Kidney epithelial cell (primary cell): ENCODE data around the gene DPCD. TPM values are rescaled to one million over a fixed set of nuclear protein-coding genes. Genes with fewer than 3 reads are reported as not detected.

Experiments used
- DNase-seq: peaks from one replicate; pipeline ENCODE4 v3.0.0-alpha.2; 2010; ENCODE audit warnings: low read depth
- H3K27me3 ChIP-seq: 2 replicates; pipeline ENCODE4 v1.6.0; 2011; ENCODE audit warnings: low read length; ENCODE audit not compliant: control insufficient read depth, insufficient read depth
- H3K36me3 ChIP-seq: 2 replicates; pipeline ENCODE4 v1.5.1; 2011; ENCODE audit warnings: low read length; ENCODE audit not compliant: control insufficient read depth, insufficient read depth
- H3K4me3 ChIP-seq: 2 replicates; pipeline ENCODE4 v1.5.1; 2011; ENCODE audit warnings: low read depth, mild to moderate bottlenecking, control low read depth, low read length
- total RNA-seq: library from RNA; depleted of rRNA; stranded (reverse); fragments of >200 nt; gene quantifications from 2 replicates; pipeline ENCODE4 v1.2.3, GENCODE V29; 2015
- TF ChIP-seq, protein P1 (sequence below): IDR thresholded peaks from 2 replicates; pipeline ENCODE4 v1.5.1; 2011; ENCODE audit warnings: mild to moderate bottlenecking, moderate library complexity, low read length, control low read depth, inconsistent platforms; ENCODE audit not compliant: insufficient read depth, poor library complexity, severe bottlenecking

The DPCD gene
- total RNA-seq, 1 donor from 2014 or later: 51.4 TPM

DNA sequence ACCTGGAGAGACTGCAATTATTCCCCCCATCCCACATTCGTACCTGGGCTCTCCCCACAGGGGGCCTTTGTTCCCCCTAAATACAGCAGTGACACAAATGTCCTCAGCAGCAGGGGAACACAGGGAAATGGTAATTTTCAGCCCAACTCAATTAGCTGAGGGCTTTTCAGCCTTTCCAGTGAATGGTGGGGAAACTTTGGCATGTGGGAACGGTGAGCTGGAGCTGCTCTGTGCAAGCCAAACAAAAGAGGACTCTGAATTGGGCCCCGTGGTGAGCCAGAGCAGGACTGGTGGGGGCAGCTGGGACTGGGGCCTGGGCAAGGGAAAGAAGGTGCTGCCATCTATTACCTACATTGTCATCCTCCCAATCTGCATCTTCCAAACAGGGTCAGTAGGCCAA lies 55.9 kb downstream of the DPCD start:
- Histone ChIP-seq H3K27me3 (no peaks in the 10 kb centered on the region), H3K4me3 (no peak overlapping the region), H3K36me3 (no peaks in the 10 kb centered on the region)
- no peak for DNase-seq
- TF ChIP-seq, protein P1, sequence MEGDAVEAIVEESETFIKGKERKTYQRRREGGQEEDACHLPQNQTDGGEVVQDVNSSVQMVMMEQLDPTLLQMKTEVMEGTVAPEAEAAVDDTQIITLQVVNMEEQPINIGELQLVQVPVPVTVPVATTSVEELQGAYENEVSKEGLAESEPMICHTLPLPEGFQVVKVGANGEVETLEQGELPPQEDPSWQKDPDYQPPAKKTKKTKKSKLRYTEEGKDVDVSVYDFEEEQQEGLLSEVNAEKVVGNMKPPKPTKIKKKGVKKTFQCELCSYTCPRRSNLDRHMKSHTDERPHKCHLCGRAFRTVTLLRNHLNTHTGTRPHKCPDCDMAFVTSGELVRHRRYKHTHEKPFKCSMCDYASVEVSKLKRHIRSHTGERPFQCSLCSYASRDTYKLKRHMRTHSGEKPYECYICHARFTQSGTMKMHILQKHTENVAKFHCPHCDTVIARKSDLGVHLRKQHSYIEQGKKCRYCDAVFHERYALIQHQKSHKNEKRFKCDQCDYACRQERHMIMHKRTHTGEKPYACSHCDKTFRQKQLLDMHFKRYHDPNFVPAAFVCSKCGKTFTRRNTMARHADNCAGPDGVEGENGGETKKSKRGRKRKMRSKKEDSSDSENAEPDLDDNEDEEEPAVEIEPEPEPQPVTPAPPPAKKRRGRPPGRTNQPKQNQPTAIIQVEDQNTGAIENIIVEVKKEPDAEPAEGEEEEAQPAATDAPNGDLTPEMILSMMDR: no peak

DNA sequence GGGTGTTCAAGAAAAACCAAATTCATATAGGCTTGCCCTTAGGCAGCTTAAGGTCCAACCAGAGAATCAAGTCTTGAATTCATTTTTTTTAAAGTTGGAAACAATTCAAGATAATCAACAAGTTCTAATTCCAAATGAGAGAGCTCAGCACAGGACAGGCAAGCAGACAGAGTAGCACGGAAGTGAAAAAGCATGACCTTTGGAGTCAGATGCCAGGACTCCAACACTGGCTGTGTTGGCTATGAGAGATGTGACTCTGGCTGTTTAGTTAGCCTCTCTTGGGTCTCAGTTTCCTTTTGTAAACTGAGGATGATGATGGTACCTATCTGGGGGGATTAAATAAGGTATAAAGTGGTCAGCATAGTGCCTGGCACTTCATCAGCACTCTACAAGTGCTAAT lies 57.5 kb downstream of the DPCD start:
- Histone ChIP-seq H3K36me3 (no peaks in the 10 kb centered on the region), H3K4me3 (no peak overlapping the region), H3K27me3 (no peaks in the 10 kb centered on the region)
- TF ChIP-seq, protein P1: no peak
- DNase-seq: no peak

DNA sequence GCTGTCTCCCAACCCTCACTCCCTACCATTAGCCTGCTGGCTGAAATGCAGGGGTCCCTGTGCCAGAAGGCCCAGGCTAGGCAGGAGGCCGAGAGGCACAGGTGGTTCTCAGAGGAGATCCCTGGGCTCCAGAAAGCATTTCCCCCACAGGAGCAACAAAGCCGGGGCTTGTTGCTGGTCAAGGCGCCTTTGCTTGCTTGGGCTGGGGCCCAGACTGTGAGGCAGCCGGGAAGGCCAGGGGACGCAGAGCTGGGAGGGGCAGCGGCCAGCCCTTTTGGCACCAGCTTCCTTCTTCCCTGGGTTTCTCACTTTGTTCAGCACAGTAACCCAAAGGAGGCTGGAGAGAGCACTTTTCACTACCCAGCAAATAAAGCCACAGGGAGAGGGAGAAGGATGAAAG lies 58.2 kb downstream of the DPCD start:
- H3K27me3 ChIP-seq: no peaks in the 10 kb centered on the region
- no peak overlapping the region for H3K4me3 ChIP-seq
- no peak for DNase-seq
- TF ChIP-seq, protein P1: no peak
- H3K36me3 ChIP-seq: no peaks in the 10 kb centered on the region

DNA sequence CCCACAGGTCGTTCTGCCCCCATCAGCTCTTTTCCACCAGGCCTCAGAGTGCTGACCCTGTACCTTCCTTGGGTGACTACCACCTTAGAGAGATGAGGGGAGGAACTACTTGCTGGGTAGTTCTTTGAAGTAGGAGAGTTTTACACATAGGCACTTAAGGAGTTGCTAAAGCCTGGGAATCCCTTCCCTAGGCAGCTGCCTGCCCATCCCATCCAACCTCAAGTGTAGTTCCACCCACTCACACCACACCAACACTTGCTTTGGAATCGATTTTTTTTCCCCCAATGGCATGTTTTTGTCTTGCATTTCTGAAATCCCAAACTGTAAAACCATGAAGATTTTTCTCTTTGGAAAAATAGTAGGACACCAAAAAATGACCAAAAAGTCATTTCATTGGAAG lies 59.1 kb downstream of the DPCD start:
- TF ChIP-seq, protein P1: no peak
- H3K4me3 ChIP-seq: no peak overlapping the region
- DNase-seq: no peak
- H3K27me3 ChIP-seq: no peaks in the 10 kb centered on the region
- H3K36me3 ChIP-seq: no peaks in the 10 kb centered on the region

DNA sequence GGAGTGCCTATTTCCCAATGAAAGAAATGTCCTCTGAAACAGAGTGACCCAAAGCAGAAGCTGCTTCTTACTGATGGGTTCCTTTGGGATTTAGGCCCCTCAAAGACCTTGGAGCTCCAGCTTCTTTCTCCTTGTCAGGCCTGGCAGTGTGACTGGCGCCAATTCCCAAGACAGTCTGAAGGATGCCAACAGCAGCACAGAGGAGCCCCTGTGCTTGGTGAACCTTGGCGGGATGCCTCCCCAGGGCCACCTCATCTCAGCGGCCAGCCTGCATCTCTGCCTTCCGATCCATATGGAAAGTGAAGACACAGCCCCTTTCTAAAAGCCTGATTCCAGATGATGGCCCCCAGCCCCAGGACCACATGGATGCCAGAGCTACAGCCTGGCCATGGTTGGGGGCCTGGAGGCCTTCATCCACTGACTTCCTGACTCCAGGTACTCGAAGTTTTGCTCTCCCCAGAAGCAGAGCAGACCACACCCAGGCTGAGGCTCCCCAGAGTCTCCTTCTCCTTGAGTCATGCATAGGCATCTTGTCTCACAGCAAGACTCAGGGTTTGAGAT lies 61.5 kb downstream of the DPCD start:
- Histone ChIP-seq H3K27me3 (no peaks in the 10 kb centered on the region), H3K36me3 (peaks cover 2% of the 10 kb centered on the region), H3K4me3 (no peak overlapping the region)
- TF ChIP-seq, protein P1: no peak
- no peak for DNase-seq

DNA sequence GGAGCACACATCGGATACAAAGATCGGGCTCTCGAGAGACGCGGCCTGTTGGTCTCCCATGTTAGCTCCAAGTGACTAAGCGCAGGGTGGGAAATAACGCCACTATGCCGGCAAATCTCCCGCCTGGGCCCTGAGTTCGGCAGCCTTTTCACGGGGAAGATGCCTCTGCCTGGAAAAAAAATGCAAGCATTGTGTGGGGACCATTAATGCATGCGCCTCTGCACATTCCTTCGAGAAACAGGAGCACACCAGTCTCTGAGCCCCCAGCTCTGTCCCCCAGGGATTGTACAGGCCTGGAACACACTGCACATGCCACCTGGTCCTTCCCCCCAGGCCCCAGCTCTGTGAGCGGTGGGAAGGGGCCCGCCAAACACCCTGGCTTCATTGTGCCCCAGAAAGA lies 62.7 kb downstream of the DPCD start:
- Histone ChIP-seq H3K4me3 (no peak overlapping the region), H3K27me3 (no peaks in the 10 kb centered on the region), H3K36me3 (peaks cover 2% of the 10 kb centered on the region)
- no peak for DNase-seq
- TF ChIP-seq, protein P1: no peak
